ENCODE results near the gene RAB3A. TPM values are rescaled to one million over a fixed set of nuclear protein-coding genes. Genes with fewer than 3 reads are reported as not detected.

The RAB3A gene
- total and polyA plus RNA-seq, 2 donors from 2014 or later: 5.2 to 10.5 TPM

DNA sequence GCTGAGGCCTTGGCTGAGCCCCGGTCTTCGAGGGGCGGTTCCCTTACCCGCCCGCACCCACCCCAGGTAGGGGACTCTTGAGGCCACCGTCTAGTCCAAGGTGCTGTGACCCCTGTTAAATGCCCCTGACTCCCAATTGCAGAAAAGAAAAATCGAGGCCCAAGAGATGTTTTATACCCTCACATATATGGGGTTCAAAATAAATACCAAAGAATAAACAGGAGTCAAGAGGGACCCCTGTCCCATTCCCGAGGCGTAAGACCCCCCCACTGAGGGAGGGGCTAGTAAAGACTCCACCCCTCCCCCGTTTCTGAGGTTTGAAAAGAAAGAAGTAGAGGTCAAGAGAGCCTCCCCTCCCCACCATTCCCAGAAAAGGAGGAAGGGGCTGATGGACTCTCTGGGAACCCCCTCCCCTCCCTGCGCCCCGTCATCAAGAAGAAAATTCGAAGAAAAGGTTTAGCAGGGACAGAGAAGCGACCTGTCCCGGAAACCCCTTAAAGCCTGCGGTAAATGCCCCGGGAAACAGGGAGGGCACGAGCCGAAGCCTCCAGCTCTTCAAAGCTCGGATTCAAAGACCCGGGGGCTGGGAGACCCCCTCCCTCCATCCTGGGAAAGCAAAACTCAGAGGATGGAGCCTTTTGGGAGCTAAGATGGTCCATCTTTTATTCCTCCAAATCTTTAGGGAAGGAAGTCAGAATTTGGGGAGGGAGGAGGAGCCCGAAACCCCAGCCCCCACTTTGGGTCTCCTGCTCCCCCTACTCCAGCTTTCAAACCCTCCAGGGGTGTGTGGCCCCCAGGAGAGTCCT lies 755 bp upstream of the RAB3A start:
- Histone ChIP-seq H3K27ac (ENCODE audit: low read depth in 2 of 2, low read length in 2 of 2) (peak overlapping the region; percentile 93 to 95), H3K27me3 (ENCODE audit: control insufficient read depth, insufficient read depth, low read length) (no peaks in the 10 kb centered on the region), H3K36me3 (ENCODE audit: control insufficient read depth in 2 of 3, insufficient read depth in 3 of 3, low read length in 3 of 3) (peaks cover 0 to 6% (median 2%) of the 10 kb centered on the region in 3 donors), H3K4me3 (ENCODE audit: low read length in 3 of 3) (peak overlapping the region; percentile 62 to 71 (median 66)), H3K9ac (ENCODE audit: low read length in 3 of 3) (peak overlapping the region; percentile 15 to 92 (median 45)), H3K4me1 (ENCODE audit: control insufficient read depth in 2 of 3, insufficient read depth in 2 of 3, low read depth in 1 of 3, low read length in 3 of 3) (peaks cover 0 to 16% (median 3%) of the 10 kb centered on the region in 3 donors), H3K9me3 (ENCODE audit: control insufficient read depth in 2 of 3, insufficient read depth in 1 of 3, low read length in 3 of 3) (no peaks in the 10 kb centered on the region)
- intact Hi-C loops (cut with DNase I): no loop called here
- DNase-seq (peak in 3 of 5 donors; percentile 85 to 96 (median 92)), FAIRE-seq (no peak)
- TF ChIP-seq CTCF (IDR thresholded peaks at IDR 0.05; ENCODE audit: borderline replicate concordance, extremely low read depth, insufficient read depth): no peak

DNA sequence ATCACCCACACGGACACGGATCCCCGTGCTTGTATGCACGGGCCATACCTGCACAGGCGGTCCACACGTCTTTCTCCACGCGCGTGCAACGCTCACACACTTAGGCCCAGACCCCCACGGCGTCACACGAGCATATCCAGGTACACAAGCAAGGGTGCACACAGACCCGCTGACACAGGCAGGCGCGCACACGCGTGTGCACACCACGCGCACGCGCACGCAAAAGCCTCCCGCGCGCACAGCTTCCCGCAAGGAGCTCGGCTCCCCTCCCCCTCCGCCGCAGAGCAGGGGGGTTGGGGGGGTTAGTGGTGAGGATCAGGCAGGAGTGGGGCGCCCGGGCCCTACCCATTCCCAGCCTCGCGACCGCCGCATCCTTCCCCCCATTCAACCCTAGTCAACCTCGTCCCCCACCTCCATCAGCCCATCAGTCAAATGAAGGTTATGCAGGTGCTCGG lies 407 bp downstream of the RAB3A start:
- Histone ChIP-seq H3K9me3 (ENCODE audit: control insufficient read depth in 2 of 3, insufficient read depth in 1 of 3, low read length in 3 of 3) (no peaks in the 10 kb centered on the region), H3K27me3 (ENCODE audit: control insufficient read depth, insufficient read depth, low read length) (no peaks in the 10 kb centered on the region), H3K9ac (ENCODE audit: low read length in 3 of 3) (peak overlapping the region; percentile 17 to 68 (median 27)), H3K4me1 (ENCODE audit: control insufficient read depth in 2 of 3, insufficient read depth in 2 of 3, low read depth in 1 of 3, low read length in 3 of 3) (peaks cover 0 to 16% (median 3%) of the 10 kb centered on the region in 3 donors), H3K27ac (ENCODE audit: low read depth in 2 of 2, low read length in 2 of 2) (peak overlapping the region; percentile 76 to 82), H3K4me3 (ENCODE audit: low read length in 3 of 3) (peak overlapping the region; percentile 69 to 85 (median 81)), H3K36me3 (ENCODE audit: control insufficient read depth in 2 of 3, insufficient read depth in 3 of 3, low read length in 3 of 3) (peaks cover 0 to 15% (median 5%) of the 10 kb centered on the region in 3 donors)
- DNase-seq (peak in 3 of 5 donors; percentile 37 to 89 (median 59)), FAIRE-seq (no peak)
- intact Hi-C loops (cut with DNase I): no loop called here
- TF ChIP-seq CTCF (IDR thresholded peaks at IDR 0.05; ENCODE audit: borderline replicate concordance, extremely low read depth, insufficient read depth): no peak

DNA sequence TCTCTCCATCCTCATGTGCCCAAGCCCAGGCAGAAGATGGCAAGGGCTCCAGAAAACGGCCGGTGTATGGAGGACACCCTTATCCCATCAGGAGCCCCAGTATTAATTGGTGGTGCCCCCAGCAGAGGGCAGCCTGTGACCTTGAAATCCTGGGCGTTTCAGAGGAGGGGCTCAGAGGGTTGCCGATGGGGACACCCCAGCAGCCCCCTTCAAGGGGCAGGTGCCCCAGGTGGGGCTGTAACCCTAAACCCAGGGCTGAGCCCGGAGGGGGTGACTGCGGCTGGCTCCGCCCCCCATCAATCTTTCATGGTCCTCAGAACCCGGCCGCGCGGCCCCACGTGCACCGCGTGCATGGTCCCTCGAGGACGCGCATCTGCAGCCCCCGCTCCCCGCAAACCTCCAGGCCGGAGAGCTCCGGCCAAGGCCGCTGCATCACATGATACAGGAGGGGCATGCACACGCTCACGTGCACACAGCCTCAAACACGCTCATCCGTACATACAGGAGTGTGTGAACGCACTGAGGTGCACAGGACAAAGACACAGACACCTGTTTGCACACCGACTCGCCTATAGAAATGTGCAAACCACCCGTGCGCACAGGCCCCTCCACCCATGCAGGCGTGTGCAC lies 949 bp downstream of the RAB3A start:
- H3K27ac ChIP-seq (ENCODE audit: low read depth in 2 of 2, low read length in 2 of 2): peak overlapping the region; percentile 76 to 82
- peak overlapping the region; percentile 69 to 85 (median 81) for H3K4me3 ChIP-seq (ENCODE audit: low read length in 3 of 3)
- intact Hi-C loops (cut with DNase I): no loop called here
- TF ChIP-seq CTCF (IDR thresholded peaks at IDR 0.05; ENCODE audit: borderline replicate concordance, extremely low read depth, insufficient read depth): peak; percentile 21
- no peaks in the 10 kb centered on the region for H3K27me3 ChIP-seq (ENCODE audit: control insufficient read depth, insufficient read depth, low read length)
- H3K9me3 ChIP-seq (ENCODE audit: control insufficient read depth in 2 of 3, insufficient read depth in 1 of 3, low read length in 3 of 3): no peaks in the 10 kb centered on the region
- H3K9ac ChIP-seq (ENCODE audit: low read length in 3 of 3): peak overlapping the region; percentile 10 to 68 (median 27)
- FAIRE-seq (no peak), DNase-seq (peak; percentile 46 to 87 (median 62))
- peaks cover 0 to 16% (median 3%) of the 10 kb centered on the region in 3 donors for H3K4me1 ChIP-seq (ENCODE audit: control insufficient read depth in 2 of 3, insufficient read depth in 2 of 3, low read depth in 1 of 3, low read length in 3 of 3)
- H3K36me3 ChIP-seq (ENCODE audit: control insufficient read depth in 2 of 3, insufficient read depth in 3 of 3, low read length in 3 of 3): peaks cover 0 to 20% (median 8%) of the 10 kb centered on the region in 3 donors
